Measurements from ENCODE around the gene CCDC187.

The CCDC187 gene

DNA sequence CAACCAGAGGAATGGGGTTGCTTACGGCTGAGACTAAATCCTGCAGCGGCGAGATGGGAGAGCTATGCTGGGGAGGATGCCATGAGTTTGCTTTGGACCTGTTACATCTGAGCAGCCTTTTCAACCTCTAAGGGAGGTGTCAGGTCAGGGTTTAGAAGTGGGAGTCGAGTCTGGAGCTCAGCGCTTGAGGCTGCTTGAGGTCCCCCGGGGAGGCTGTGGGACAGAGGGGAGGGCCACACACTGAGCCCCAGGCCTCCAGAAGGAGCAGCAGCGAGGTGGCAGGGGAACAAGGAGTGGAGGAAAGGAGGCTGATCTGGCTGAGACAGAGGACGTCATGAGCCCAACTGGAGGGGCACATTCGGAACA, 56.4 kb downstream of the CCDC187 start:
- peaks cover 29% of the 10 kb centered on the region for H3K4me1 ChIP-seq (ENCODE audit: control insufficient read depth, low read depth, low read length)

DNA sequence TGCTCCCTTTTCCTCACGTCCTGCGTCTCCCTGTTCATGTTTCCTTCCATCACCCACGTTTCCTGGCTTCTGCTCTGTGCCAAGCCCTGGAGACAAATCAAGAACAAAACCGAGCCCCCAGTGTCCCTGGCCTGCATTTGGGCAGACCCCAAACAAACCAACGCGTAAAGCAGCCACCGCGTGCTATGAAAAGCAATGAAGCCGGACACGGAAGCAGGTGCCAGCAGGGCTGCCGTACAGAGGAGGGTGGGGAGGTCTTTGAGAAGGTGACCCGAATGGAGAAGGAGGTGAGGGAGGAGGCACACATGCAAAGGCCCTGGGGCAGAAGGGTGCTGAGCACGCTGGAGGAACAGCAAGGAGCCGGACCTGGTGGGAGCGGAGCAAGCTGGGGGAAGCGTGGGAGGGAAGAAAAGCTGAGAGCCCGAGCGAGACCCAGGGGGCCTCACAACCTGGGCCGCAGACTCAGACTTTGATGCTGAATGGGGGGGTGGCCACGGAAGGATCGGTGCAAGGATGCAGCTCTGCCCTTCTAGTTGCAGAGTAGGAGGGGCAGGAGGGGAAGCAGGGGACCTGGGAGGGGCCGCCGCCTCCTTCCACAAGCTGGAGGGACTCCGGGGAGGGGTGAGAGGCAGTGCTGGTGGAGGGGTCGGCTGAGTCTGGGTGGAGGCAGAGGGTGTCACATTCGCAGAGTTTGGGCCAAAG, 56.9 kb downstream of the CCDC187 start:
- Histone ChIP-seq H3K27me3 (ENCODE audit: control insufficient read depth, insufficient read depth, low read length) (no peaks in the 10 kb centered on the region), H3K4me3 (ENCODE audit: low read length) (no peak overlapping the region), H3K4me1 (ENCODE audit: control insufficient read depth, low read depth, low read length) (peaks cover 29% of the 10 kb centered on the region), H3K36me3 (ENCODE audit: control insufficient read depth, low read depth, low read length) (no peaks in the 10 kb centered on the region), H3K9me3 (ENCODE audit: control insufficient read depth, low read depth, low read length) (no peaks in the 10 kb centered on the region), H3K9ac (ENCODE audit: low read length) (no peak overlapping the region), H3K27ac (ENCODE audit: low read length) (no peak overlapping the region)

More for the DNA sequence above, 56.4 kb downstream of the CCDC187 start:
- Histone ChIP-seq H3K4me3 (ENCODE audit: low read length) (no peak overlapping the region), H3K27ac (ENCODE audit: low read length) (no peak overlapping the region), H3K9me3 (ENCODE audit: control insufficient read depth, low read depth, low read length) (no peaks in the 10 kb centered on the region), H3K36me3 (ENCODE audit: control insufficient read depth, low read depth, low read length) (no peaks in the 10 kb centered on the region), H3K27me3 (ENCODE audit: control insufficient read depth, insufficient read depth, low read length) (no peaks in the 10 kb centered on the region), H3K9ac (ENCODE audit: low read length) (no peak overlapping the region)

DNA sequence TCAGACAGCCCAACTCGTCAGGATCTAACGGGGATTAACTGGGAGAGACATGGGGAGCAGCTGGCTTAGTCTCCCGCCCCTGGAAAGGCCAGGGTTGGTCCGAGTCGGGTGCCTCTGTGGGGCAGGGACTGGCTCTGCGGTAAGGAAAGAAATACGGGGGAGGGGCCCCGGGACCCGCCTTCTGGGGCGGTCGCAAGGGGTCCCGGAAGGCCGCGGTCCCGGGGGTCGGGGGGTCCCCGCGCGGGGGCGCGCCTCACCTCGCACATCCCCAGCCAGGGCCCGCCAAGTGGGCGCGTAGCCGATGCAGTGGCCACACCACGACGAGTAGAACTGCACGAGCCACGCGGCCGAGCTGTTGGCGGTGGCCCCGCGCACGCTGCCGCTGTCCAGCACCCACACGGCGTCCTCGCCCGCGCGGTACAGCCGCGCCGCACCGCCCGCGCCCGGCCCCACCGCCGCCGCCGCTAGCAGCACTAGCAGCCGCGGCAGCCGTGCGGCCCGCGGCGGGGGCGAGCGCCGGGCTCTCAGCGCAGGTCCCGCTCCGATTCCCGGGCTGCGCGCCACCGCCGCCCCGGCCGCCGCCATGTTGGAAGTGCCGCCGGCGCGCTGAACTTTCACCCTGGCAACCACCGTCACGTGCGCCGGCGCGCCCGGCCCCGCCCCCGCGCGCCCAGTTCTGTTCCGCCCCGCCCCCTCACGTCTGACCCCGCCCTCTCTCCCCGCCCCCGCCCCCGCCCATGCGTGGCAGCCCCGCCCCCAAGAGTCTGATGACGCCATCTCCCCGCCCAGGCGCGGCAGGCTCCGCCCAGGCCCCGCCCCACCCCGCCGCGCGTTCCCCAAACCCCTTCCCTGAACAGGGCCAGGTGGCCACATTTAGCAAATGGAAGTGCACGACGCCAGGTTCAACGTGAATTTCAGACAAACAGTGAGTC, 58.4 kb downstream of the CCDC187 start, which contains the start of gene QSOX2:
TSS of gene QSOX2 (minus strand) at position 594 of the 932 bp plus-strand sequence. CDS start at position 585, 9 bp downstream.
- Histone ChIP-seq H3K9me3 (ENCODE audit: control insufficient read depth, low read depth, low read length) (no peaks in the 10 kb centered on the region), H3K27ac (ENCODE audit: low read length) (no peak within 1 kb of the TSS), H3K9ac (ENCODE audit: low read length) (peak within 1 kb of the TSS; percentile 70), H3K4me1 (ENCODE audit: control insufficient read depth, low read depth, low read length) (peaks cover 29% of the 10 kb centered on the region), H3K4me3 (ENCODE audit: low read length) (peak within 1 kb of the TSS; percentile 85), H3K36me3 (ENCODE audit: control insufficient read depth, low read depth, low read length) (no peaks in the 10 kb centered on the region), H3K27me3 (ENCODE audit: control insufficient read depth, insufficient read depth, low read length) (no peaks in the 10 kb centered on the region)

DNA sequence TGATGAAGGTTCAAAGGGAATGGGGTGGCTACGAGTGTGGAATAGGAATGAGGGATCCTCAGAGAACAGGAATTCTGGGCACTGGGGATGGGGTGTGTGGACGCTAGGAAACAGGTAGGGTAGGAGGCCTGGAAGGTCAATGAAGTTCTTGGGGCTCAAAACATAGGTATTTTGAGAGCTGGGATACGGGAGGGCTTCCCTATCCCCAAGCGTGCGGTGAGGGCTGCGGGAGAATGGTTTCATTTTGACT, 59.0 kb downstream of the CCDC187 start:
- H3K36me3 ChIP-seq (ENCODE audit: control insufficient read depth, low read depth, low read length), result no peaks in the 10 kb centered on the region
- H3K27me3 ChIP-seq (ENCODE audit: control insufficient read depth, insufficient read depth, low read length), result no peaks in the 10 kb centered on the region
- H3K9ac ChIP-seq (ENCODE audit: low read length), result peak overlapping the region; percentile 70
- H3K9me3 ChIP-seq (ENCODE audit: control insufficient read depth, low read depth, low read length), result no peaks in the 10 kb centered on the region
- H3K4me3 ChIP-seq (ENCODE audit: low read length), result peak overlapping the region; percentile 85
- peaks cover 29% of the 10 kb centered on the region for H3K4me1 ChIP-seq (ENCODE audit: control insufficient read depth, low read depth, low read length)
- no peak overlapping the region for H3K27ac ChIP-seq (ENCODE audit: low read length)

DNA sequence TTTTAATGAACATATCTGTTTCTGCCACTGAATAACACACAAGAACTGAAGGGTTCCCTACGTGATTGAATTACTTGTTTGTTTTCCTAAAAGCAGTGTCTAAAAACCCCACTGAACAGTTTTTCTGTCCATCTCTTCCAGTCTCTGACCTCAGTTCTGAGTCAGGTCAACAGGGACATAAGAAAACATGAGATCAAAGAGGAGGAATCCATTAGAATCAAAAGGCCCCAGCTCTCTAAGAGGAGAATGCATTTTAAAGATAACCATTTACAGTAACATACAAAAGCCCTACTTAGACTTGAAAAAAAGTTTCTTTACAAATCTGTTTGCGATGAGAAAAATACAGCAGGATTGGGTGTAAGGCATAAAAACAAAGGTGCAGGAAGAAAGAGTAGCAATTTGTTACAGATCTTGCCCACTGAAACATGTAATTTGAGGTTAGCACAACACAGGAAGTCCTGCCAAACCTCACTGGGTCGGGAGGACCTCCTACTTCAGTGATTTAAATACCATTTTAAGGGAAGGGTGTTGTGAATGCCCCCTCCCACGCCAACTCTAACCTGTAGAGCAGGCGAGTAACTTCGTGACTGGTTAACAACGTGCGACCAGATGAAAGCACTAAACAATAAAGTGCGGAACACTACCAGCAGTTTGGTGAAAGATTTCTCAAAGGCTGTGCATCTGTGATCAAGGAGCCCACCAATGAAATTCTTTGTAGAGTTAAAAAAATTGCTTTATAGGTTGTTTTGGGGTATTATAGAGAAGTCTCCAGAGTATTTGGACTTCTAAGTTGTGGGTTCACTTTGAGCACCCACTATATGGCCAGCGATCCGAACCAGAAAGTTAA, 59.5 kb downstream of the CCDC187 start:
- Histone ChIP-seq H3K27ac (ENCODE audit: low read length) (no peak overlapping the region), H3K4me1 (ENCODE audit: control insufficient read depth, low read depth, low read length) (peaks cover 29% of the 10 kb centered on the region), H3K36me3 (ENCODE audit: control insufficient read depth, low read depth, low read length) (no peaks in the 10 kb centered on the region), H3K9me3 (ENCODE audit: control insufficient read depth, low read depth, low read length) (no peaks in the 10 kb centered on the region), H3K9ac (ENCODE audit: low read length) (peak overlapping the region; percentile 70), H3K4me3 (ENCODE audit: low read length) (peak overlapping the region; percentile 85), H3K27me3 (ENCODE audit: control insufficient read depth, insufficient read depth, low read length) (no peaks in the 10 kb centered on the region)

DNA sequence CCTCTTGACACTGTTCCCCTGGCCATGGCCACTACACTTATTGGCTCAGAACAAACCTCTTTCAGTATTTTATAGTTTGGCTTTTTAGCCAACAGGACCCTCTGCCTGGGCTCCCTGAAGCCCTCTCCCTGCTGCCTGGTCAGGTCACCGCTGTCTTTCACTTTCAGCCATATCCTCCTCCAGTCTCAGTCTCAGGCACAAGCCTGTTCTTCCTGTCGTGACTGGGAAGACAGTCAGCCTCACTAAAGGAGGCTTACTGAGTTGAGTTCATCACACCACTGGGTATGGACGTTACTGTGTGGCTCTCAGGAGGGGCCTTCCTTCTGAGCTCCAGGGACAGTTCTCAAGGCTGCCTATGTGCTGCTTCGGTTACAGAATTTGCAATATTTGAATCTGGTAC, 60.3 kb downstream of the CCDC187 start:
- no peaks in the 10 kb centered on the region for H3K27me3 ChIP-seq (ENCODE audit: control insufficient read depth, insufficient read depth, low read length)
- H3K9me3 ChIP-seq (ENCODE audit: control insufficient read depth, low read depth, low read length), result no peaks in the 10 kb centered on the region
- H3K4me3 ChIP-seq (ENCODE audit: low read length), result peak overlapping the region; percentile 85
- H3K36me3 ChIP-seq (ENCODE audit: control insufficient read depth, low read depth, low read length), result no peaks in the 10 kb centered on the region
- no peak overlapping the region for H3K27ac ChIP-seq (ENCODE audit: low read length)
- peaks cover 29% of the 10 kb centered on the region for H3K4me1 ChIP-seq (ENCODE audit: control insufficient read depth, low read depth, low read length)
- H3K9ac ChIP-seq (ENCODE audit: low read length), result no peak overlapping the region

DNA sequence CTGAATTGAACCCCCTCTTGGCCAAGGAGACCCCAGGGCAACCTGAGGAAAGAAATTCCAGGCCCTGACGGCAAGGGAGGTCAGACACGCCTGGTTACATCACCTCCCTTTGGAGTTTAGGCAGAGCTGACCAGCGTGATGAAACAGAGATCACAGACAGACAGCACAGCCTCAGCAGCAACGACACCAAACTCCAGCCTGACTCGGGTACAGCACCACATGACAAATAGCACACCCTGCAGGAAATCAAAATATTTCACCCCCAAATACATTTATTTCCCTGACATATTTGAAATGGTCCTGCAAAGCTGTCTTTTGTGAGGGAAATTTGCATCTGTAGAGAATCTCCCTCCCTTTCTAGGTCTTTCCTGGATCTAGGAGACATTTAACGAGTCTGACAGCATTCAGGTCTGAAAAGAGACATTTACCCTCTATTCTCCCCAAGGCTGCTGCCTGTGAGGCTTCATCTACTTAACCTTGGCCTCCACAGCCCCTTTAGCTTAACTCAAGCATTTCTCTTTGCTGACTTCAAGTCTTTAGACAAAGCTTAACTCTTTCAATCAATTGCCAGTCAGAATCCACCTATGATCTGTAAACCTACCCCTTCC, 60.9 kb downstream of the CCDC187 start:
- no peaks in the 10 kb centered on the region for H3K9me3 ChIP-seq (ENCODE audit: control insufficient read depth, low read depth, low read length)
- no peaks in the 10 kb centered on the region for H3K27me3 ChIP-seq (ENCODE audit: control insufficient read depth, insufficient read depth, low read length)
- H3K9ac ChIP-seq (ENCODE audit: low read length), result no peak overlapping the region
- no peaks in the 10 kb centered on the region for H3K36me3 ChIP-seq (ENCODE audit: control insufficient read depth, low read depth, low read length)
- H3K27ac ChIP-seq (ENCODE audit: low read length), result no peak overlapping the region
- H3K4me1 ChIP-seq (ENCODE audit: control insufficient read depth, low read depth, low read length), result peaks cover 28% of the 10 kb centered on the region
- H3K4me3 ChIP-seq (ENCODE audit: low read length), result no peak overlapping the region

DNA sequence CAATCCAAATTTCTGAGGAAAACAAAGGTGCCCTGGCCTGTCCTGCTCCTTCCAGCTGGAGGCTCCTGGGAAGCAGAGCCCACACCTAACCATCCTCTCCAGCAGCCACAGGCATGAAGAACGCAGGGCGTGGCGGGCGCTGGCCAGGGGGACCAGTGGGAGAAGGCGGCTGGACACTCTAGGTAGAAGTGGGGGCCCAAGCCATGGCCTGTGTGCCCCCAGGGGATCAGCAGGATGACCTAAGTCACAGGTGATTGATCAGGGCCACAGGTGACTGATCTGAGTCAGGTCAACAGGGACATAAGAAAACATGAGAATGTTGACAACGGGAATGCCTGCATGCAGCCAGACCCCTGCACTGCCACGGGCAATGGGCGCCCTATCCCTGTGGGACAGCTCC, 61.6 kb downstream of the CCDC187 start:
- Histone ChIP-seq H3K27me3 (ENCODE audit: control insufficient read depth, insufficient read depth, low read length) (no peaks in the 10 kb centered on the region), H3K9me3 (ENCODE audit: control insufficient read depth, low read depth, low read length) (no peaks in the 10 kb centered on the region), H3K9ac (ENCODE audit: low read length) (no peak overlapping the region), H3K4me3 (ENCODE audit: low read length) (no peak overlapping the region), H3K36me3 (ENCODE audit: control insufficient read depth, low read depth, low read length) (no peaks in the 10 kb centered on the region), H3K4me1 (ENCODE audit: control insufficient read depth, low read depth, low read length) (peaks cover 24% of the 10 kb centered on the region), H3K27ac (ENCODE audit: low read length) (no peak overlapping the region)

DNA sequence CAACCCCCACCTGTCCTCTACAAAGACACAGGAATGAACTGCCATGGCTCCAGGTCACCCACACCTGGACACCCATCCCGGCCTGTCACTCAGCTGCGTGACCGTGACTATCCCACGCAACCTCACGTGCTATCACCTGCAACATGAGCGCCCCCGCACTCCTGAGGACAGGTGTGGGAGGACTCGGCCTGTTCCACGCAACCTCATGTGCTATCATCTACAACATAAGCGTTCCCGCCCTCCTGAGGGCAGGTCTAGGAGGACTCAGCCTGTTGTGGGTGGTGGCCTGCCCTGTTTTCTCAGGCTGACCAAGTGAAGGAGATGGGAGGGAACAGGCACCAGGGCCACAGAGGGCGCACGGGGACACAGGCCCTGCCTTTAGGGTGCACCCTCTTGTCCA, 62.4 kb downstream of the CCDC187 start:
- Histone ChIP-seq H3K9ac (ENCODE audit: low read length) (no peak overlapping the region), H3K4me1 (ENCODE audit: control insufficient read depth, low read depth, low read length) (peaks cover 24% of the 10 kb centered on the region), H3K4me3 (ENCODE audit: low read length) (no peak overlapping the region), H3K36me3 (ENCODE audit: control insufficient read depth, low read depth, low read length) (no peaks in the 10 kb centered on the region), H3K9me3 (ENCODE audit: control insufficient read depth, low read depth, low read length) (no peaks in the 10 kb centered on the region), H3K27me3 (ENCODE audit: control insufficient read depth, insufficient read depth, low read length) (no peaks in the 10 kb centered on the region), H3K27ac (ENCODE audit: low read length) (no peak overlapping the region)

DNA sequence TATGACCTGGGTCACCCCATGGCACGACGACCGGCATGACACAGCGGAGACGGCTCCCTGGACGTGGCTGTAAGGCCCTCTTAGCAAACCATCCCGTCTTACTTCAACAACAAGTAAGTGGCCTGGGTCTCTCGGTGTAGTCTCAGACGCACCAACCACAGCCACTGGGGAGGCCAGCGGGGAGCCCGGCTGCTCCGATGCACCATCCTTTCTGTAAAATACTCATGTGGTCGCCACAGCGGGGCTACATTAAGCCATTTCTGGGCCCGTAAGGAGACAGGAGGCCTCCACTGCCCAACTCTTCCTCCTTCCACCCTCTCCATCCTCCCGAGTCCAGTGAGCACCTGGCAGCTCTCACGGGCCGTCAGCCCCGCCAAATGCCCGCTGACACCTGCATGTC, 63.0 kb downstream of the CCDC187 start:
- H3K9ac ChIP-seq (ENCODE audit: low read length), result no peak overlapping the region
- peaks cover 21% of the 10 kb centered on the region for H3K4me1 ChIP-seq (ENCODE audit: control insufficient read depth, low read depth, low read length)
- peaks cover 5% of the 10 kb centered on the region for H3K36me3 ChIP-seq (ENCODE audit: control insufficient read depth, low read depth, low read length)
- H3K27ac ChIP-seq (ENCODE audit: low read length), result no peak overlapping the region
- H3K9me3 ChIP-seq (ENCODE audit: control insufficient read depth, low read depth, low read length), result no peaks in the 10 kb centered on the region
- no peak overlapping the region for H3K4me3 ChIP-seq (ENCODE audit: low read length)
- H3K27me3 ChIP-seq (ENCODE audit: control insufficient read depth, insufficient read depth, low read length), result no peaks in the 10 kb centered on the region

DNA sequence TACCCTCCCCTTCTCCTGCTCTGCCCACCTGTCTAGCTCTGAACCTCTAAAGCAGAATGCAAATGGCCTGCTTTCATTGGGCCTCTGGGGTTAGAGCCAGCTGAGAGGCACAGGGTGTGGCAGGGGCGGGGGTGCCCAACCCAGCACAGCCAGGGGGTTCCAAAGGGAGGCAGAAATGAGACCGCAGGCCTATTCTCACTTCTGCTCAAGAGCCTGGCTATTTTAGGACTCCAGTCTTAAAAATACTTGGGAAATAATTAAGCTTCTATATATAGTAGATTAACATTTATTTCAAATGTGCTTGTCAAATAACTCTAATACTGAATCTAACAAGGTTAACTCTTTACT, 63.9 kb downstream of the CCDC187 start:
- H3K9ac ChIP-seq (ENCODE audit: low read length), result no peak overlapping the region
- no peak overlapping the region for H3K4me3 ChIP-seq (ENCODE audit: low read length)
- H3K36me3 ChIP-seq (ENCODE audit: control insufficient read depth, low read depth, low read length), result peaks cover 5% of the 10 kb centered on the region
- H3K27ac ChIP-seq (ENCODE audit: low read length), result no peak overlapping the region
- H3K9me3 ChIP-seq (ENCODE audit: control insufficient read depth, low read depth, low read length), result no peaks in the 10 kb centered on the region
- H3K4me1 ChIP-seq (ENCODE audit: control insufficient read depth, low read depth, low read length), result peaks cover 21% of the 10 kb centered on the region
- no peaks in the 10 kb centered on the region for H3K27me3 ChIP-seq (ENCODE audit: control insufficient read depth, insufficient read depth, low read length)

Data from iPS-18a (cell line).